Adrenal gland (tissue), 12 donors: ENCODE data around the gene ZCCHC7. TPM values are rescaled to one million over a fixed set of nuclear protein-coding genes. Genes with fewer than 3 reads are reported as not detected.

ENCODE experiments used
- DNase-seq, 7 donors: peaks; one replicate each; pipeline ENCODE4 v3.0.0-alpha.2; 2019 to 2020
- H3K27ac ChIP-seq, 5 donors: fragments of 200-600 bp; sonication (generic) in 4 of 5; 1 replicate in 3 of 5; 2 replicates in 2 of 5; pipeline versions ENCODE4 v1.5.1 to v1.8.0; 2016 to 2020; ENCODE audit warnings: mild to moderate bottlenecking in 1 of 5
- H3K27me3 ChIP-seq: fragments of 200-600 bp; 2 replicates; pipeline ENCODE4 v1.8.0; 2021
- H3K36me3 ChIP-seq, 2 donors: fragments of 200-600 bp; replicated peaks in 1 of 2; 1 replicate in 1 of 2; 2 replicates in 1 of 2; pipeline versions ENCODE4 v1.5.1 to v1.8.0; 2018 to 2022
- H3K4me1 ChIP-seq, 2 donors: fragments of 200-600 bp; replicated peaks in 1 of 2; 1 replicate in 1 of 2; 2 replicates in 1 of 2; pipeline versions ENCODE4 v1.5.1 to v1.8.0; 2018 to 2021
- H3K4me3 ChIP-seq, 4 donors: fragments of 200-600 bp; sonication (generic) in 3 of 4; one replicate each; pipeline ENCODE4 v1.5.1; 2016 to 2018
- H3K9me3 ChIP-seq, 3 donors: fragments of 200-600 bp; sonication (generic) in 1 of 3; replicated peaks in 1 of 3; 1 replicate in 2 of 3; 2 replicates in 1 of 3; pipeline versions ENCODE4 v1.5.1 to v1.8.0; 2016 to 2021
- POLR2A ChIP-seq, 2 donors: fragments of 450-650 bp; IDR thresholded peaks; one replicate each; pipeline ENCODE4 v1.6.1; 2017; ENCODE audit warnings: antibody characterized with exemption in 2 of 2, mild to moderate bottlenecking in 2 of 2, moderate library complexity in 1 of 2
- WGBS, 4 donors: extraction: QIAGEN DNeasy Blood & Tissue Kit in 2 of 4; methylation state at CpG; one replicate each; pipeline versions ENCODE4 v1.1.5 to v1.1.7; 2013 to 2017; 5-methylcytosine and 5-hydroxymethylcytosine counted together
- intact Hi-C, 2 donors: fragments of 100-400 bp; cut with DNase I; formaldehyde crosslinking; loops; one replicate each; pipeline versions ENCODE4 v1.14.1 to v1.15.0; 2022 to 2023
- polyA plus RNA-seq, 3 donors: library from polyadenylated mRNA; stranded (reverse); fragments of 200-250 nt in 2 of 3; fragments of 350-450 nt in 1 of 3; fragmentation: Illumina TruSeq in 1 of 3; extraction: RNeasy Lipid Tissue Mini Kit (QIAGEN cat#74804) in 1 of 3; gene quantifications; one replicate each; pipeline ENCODE4 v1.2.3, GENCODE V29; 2013 to 2014
- total RNA-seq, 9 donors: library from RNA; depleted of rRNA in 4 of 9; stranded (reverse); fragments of >200 nt in 4 of 9; fragments of 120-200 nt in 1 of 9; fragmentation: NEBNext Ultra II Directional in 1 of 9; extraction: Animal tissue kit (Norgen Biotek cat#: 25700) in 1 of 9; gene quantifications; one replicate each; pipeline versions ENCODE4 v1.1.0 to v1.2.4, GENCODE V29; 2013 to 2023
- TF ChIP-seq, protein P1 (sequence below), 6 experiments: fragments of 450-650 bp in 4 of 6; fragments of 200-600 bp in 2 of 6; sonication (generic) in 1 of 6; IDR thresholded peaks; 1 replicate in 5 of 6; 2 replicates in 1 of 6; pipeline versions ENCODE4 v1.5.1 to v1.8.0; 2016 to 2021; ENCODE audit warnings: antibody characterized with exemption in 6 of 6, mild to moderate bottlenecking in 2 of 6, moderate library complexity in 1 of 6
- donor health status: healthy with polysubstance abuse.
- donor health status: Bipolar disorder and iron deficiency.
- donor health status: DM: yes; HTN: yes; CAD: no.
- donor health status: DM: no; HTN: no; CAD: no.
- donor health status: DM: no; HTN: no; CAD: no.
- donor health status: DM: yes; HTN: yes; CAD: no.

The ZCCHC7 gene
- total and polyA plus RNA-seq, 12 donors, result 6.0 to 21.3 (median 18.8) TPM

DNA sequence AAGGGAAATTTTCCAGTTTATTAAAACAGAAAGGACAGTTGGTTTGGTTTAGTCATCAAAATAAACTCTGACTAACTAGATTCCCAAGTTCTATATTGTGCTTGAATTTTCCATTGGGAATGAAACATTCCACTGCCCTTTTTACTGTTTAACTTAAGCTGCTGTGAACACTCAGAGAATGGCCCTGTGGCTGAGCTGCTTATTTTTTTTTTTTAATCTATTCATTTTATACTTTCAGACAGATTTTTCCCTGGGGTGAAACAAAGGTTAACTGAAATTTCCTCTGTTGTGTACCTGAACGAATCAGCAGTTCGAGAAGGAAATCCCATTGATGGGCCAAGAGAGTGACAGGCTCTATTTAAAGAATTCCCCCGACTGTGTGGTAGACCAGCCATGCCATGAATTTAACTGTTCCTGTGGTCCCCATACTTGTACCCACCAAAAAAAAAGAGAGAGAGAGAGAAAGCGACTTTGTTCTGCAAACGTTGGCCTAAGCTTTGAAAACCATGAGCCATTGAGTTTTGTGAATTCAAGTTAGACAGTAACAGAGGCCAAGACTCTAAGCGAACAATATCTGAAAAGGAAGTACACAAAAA is 163.5 kb downstream of the ZCCHC7 start:
- no peaks in the 10 kb centered on the region for H3K4me1 ChIP-seq
- no peak overlapping the region for H3K27ac ChIP-seq
- TF ChIP-seq, protein P1, sequence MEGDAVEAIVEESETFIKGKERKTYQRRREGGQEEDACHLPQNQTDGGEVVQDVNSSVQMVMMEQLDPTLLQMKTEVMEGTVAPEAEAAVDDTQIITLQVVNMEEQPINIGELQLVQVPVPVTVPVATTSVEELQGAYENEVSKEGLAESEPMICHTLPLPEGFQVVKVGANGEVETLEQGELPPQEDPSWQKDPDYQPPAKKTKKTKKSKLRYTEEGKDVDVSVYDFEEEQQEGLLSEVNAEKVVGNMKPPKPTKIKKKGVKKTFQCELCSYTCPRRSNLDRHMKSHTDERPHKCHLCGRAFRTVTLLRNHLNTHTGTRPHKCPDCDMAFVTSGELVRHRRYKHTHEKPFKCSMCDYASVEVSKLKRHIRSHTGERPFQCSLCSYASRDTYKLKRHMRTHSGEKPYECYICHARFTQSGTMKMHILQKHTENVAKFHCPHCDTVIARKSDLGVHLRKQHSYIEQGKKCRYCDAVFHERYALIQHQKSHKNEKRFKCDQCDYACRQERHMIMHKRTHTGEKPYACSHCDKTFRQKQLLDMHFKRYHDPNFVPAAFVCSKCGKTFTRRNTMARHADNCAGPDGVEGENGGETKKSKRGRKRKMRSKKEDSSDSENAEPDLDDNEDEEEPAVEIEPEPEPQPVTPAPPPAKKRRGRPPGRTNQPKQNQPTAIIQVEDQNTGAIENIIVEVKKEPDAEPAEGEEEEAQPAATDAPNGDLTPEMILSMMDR (IDR thresholded peaks at IDR 0.05), result no peak
- H3K4me3 ChIP-seq, result no peak overlapping the region
- H3K27me3 ChIP-seq, result no peaks in the 10 kb centered on the region
- H3K36me3 ChIP-seq, result no peaks in the 10 kb centered on the region
- WGBS, 4 donors, result 73 to 83% (median 78%) methylated on average over 6 of the region's 6 CpGs
- no peaks in the 10 kb centered on the region for H3K9me3 ChIP-seq
- no peak for DNase-seq
- intact Hi-C loops, result no loop called here

DNA sequence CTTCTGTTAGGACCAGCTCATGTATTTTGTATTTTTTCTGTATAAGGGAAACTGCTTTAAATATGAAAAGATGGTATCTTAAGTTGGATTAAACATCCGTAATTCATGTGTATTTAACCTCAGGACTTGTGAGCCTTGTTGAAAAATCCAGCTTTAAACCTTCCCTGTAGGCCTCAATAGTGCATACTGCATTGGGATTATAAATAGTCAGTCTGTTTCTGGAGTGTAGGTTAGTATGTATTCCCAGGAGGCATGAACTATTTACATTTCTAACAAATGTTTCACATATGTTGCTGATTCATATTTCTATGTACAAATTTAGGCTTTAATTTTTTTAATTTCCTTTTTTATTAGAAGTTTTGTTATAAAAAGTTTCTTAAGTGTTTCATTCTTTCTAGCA is 164.3 kb downstream of the ZCCHC7 start:
- Histone ChIP-seq H3K27ac (no peak overlapping the region), H3K36me3 (no peaks in the 10 kb centered on the region), H3K27me3 (no peaks in the 10 kb centered on the region), H3K9me3 (no peaks in the 10 kb centered on the region), H3K4me1 (no peaks in the 10 kb centered on the region), H3K4me3 (no peak overlapping the region)
- TF ChIP-seq POLR2A (IDR thresholded peaks at IDR 0.05), result no peak
- TF ChIP-seq, protein P1 (IDR thresholded peaks at IDR 0.05), result no peak
- intact Hi-C loops, result no loop called here
- WGBS, 4 donors, result 86 to 96% (median 92%) methylated on average over 1 of the region's 1 CpG
- no peak for DNase-seq

DNA sequence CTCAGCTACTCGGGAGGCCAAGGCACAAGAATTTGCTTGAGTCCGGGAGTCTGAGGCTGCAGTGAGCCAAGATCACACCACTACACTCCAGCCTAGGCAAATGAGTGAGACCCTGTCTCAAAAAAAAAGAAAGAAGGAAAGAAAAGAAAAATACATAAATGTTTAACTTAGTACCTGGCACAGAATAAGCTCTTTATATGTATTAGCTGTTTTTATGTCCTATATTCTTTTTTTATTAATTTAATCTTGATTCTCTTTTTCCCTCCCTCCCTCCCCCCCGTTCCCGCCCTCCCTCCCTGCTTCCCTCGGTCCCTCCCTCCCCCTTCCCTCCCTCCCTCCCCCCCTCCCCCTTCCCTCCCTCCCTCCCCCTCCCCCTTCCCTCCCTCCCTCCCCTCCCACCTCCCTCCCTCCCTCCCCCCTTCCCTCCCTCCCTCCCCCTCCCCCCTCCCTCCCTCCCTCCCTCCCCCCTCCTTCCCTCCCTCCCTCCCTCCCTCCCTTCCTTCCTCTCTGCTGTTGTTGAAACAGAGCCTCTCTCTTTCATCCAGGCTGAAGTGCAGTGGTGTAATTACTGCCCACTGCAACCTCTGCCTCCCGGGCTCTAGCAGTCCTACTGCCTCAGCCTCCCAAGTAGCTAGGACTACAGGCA is 166.3 kb downstream of the ZCCHC7 start:
- H3K27ac ChIP-seq, result no peak overlapping the region
- H3K27me3 ChIP-seq, result no peaks in the 10 kb centered on the region
- intact Hi-C loops, result no loop called here
- H3K9me3 ChIP-seq, result no peaks in the 10 kb centered on the region
- TF ChIP-seq, protein P1 (IDR thresholded peaks at IDR 0.05), result no peak
- TF ChIP-seq POLR2A (IDR thresholded peaks at IDR 0.05), result no peak
- no peak for DNase-seq
- peaks cover 0 to 5% of the 10 kb centered on the region in 2 donors for H3K4me1 ChIP-seq
- H3K4me3 ChIP-seq, result no peak overlapping the region
- H3K36me3 ChIP-seq, result no peaks in the 10 kb centered on the region
- 64 to 94% (median 81%) methylated on average over 6 of the region's 6 CpGs for WGBS, 4 donors

- Histone ChIP-seq H3K27me3 (no peaks in the 10 kb centered on the region), H3K4me1 (peaks cover 0 to 5% of the 10 kb centered on the region in 2 donors), H3K27ac (no peak overlapping the region), H3K9me3 (no peaks in the 10 kb centered on the region), H3K36me3 (no peaks in the 10 kb centered on the region), H3K4me3 (no peak overlapping the region)
- WGBS, 4 donors, result 72 to 81% (median 76%) methylated on average over 4 of the region's 4 CpGs
- intact Hi-C loops, result no loop called here
- TF ChIP-seq, protein P1 (IDR thresholded peaks at IDR 0.05), result no peak
- no peak for TF ChIP-seq POLR2A (IDR thresholded peaks at IDR 0.05)
- no peak for DNase-seq
Measured at GRCh38 chr9:37287317-37287716, 166.9 kb downstream of the ZCCHC7 start.
